Mononuclear cell (primary cell): Measurements from ENCODE around the gene MICU1. TPM values are rescaled to one million over a fixed set of nuclear protein-coding genes. Genes with fewer than 3 reads are reported as not detected.

Experiments
- H3K27me3 ChIP-seq: 2 replicates; pipeline ENCODE4 v1.6.0; 2011; ENCODE audit warnings: low read length, control low read depth; ENCODE audit not compliant: insufficient read depth
- H3K4me1 ChIP-seq: 2 replicates; pipeline ENCODE4 v1.5.1; 2011; ENCODE audit warnings: mild to moderate bottlenecking, low read length, control low read depth; ENCODE audit not compliant: insufficient read depth
- H3K4me3 ChIP-seq: 2 replicates; pipeline ENCODE4 v1.5.1; 2011; ENCODE audit warnings: mild to moderate bottlenecking, low read length, moderate library complexity
- H3K9me3 ChIP-seq: 2 replicates; pipeline ENCODE4 v1.5.1; 2011; ENCODE audit warnings: low read depth, mild to moderate bottlenecking, control low read depth, low read length
- total RNA-seq: library from RNA; depleted of rRNA; stranded (reverse); fragments of >200 nt; gene quantifications from one replicate; pipeline ENCODE4 v1.2.3, GENCODE V29; 2012

The MICU1 gene
- total RNA-seq, 1 donor, result 25.5 TPM

GRCh38 chr10:72645263-72645858 is 19.5 kb upstream of the MICU1 start:
- no peaks in the 10 kb centered on the region for H3K27me3 ChIP-seq
- no peak overlapping the region for H3K4me3 ChIP-seq
- no peaks in the 10 kb centered on the region for H3K9me3 ChIP-seq
- peaks cover 14% of the 10 kb centered on the region for H3K4me1 ChIP-seq

GRCh38 chr10:72642318-72642717 is 16.4 kb upstream of the MICU1 start:
- H3K4me3 ChIP-seq, result no peak overlapping the region
- H3K4me1 ChIP-seq, result peaks cover 20% of the 10 kb centered on the region
- H3K27me3 ChIP-seq, result no peaks in the 10 kb centered on the region
- no peaks in the 10 kb centered on the region for H3K9me3 ChIP-seq

- Histone ChIP-seq H3K27me3 (no peaks in the 10 kb centered on the region), H3K4me1 (peaks cover 25% of the 10 kb centered on the region), H3K9me3 (no peaks in the 10 kb centered on the region), H3K4me3 (no peak overlapping the region)
Observed at GRCh38 chr10:72639441-72639873, 13.6 kb upstream of the MICU1 start.

GRCh38 chr10:72638586-72639440 is 12.9 kb upstream of the MICU1 start:
- H3K4me3 ChIP-seq, result no peak overlapping the region
- H3K27me3 ChIP-seq, result no peaks in the 10 kb centered on the region
- no peaks in the 10 kb centered on the region for H3K9me3 ChIP-seq
- peaks cover 25% of the 10 kb centered on the region for H3K4me1 ChIP-seq

- no peaks in the 10 kb centered on the region for H3K9me3 ChIP-seq
- H3K4me3 ChIP-seq, result no peak overlapping the region
- H3K27me3 ChIP-seq, result no peaks in the 10 kb centered on the region
- H3K4me1 ChIP-seq, result peaks cover 25% of the 10 kb centered on the region
Observed at GRCh38 chr10:72637398-72637857, 11.5 kb upstream of the MICU1 start.

GRCh38 chr10:72630144-72630543 is 4.3 kb upstream of the MICU1 start:
- no peak overlapping the region for H3K4me3 ChIP-seq
- H3K4me1 ChIP-seq, result peaks cover 7% of the 10 kb centered on the region
- H3K9me3 ChIP-seq, result no peaks in the 10 kb centered on the region
- no peaks in the 10 kb centered on the region for H3K27me3 ChIP-seq

GRCh38 chr10:72626444-72626754 is 520 bp upstream of the MICU1 start:
- H3K27me3 ChIP-seq, result no peaks in the 10 kb centered on the region
- peaks cover 18% of the 10 kb centered on the region for H3K4me1 ChIP-seq
- peak overlapping the region; percentile 99 for H3K4me3 ChIP-seq
- no peaks in the 10 kb centered on the region for H3K9me3 ChIP-seq

GRCh38 chr10:72625276-72625607 is 637 bp downstream of the MICU1 start:
- peaks cover 18% of the 10 kb centered on the region for H3K4me1 ChIP-seq
- H3K27me3 ChIP-seq, result no peaks in the 10 kb centered on the region
- H3K4me3 ChIP-seq, result peak overlapping the region; percentile 99
- no peaks in the 10 kb centered on the region for H3K9me3 ChIP-seq

GRCh38 chr10:72622271-72622670 is 3.6 kb downstream of the MICU1 start:
- Histone ChIP-seq H3K4me3 (no peak overlapping the region), H3K4me1 (peaks cover 18% of the 10 kb centered on the region), H3K9me3 (no peaks in the 10 kb centered on the region), H3K27me3 (no peaks in the 10 kb centered on the region)

- H3K4me1 ChIP-seq, result peaks cover 8% of the 10 kb centered on the region
- no peaks in the 10 kb centered on the region for H3K27me3 ChIP-seq
- no peak overlapping the region for H3K4me3 ChIP-seq
- H3K9me3 ChIP-seq, result no peaks in the 10 kb centered on the region
Observed at GRCh38 chr10:72616716-72617115, 9.2 kb downstream of the MICU1 start.

GRCh38 chr10:72615970-72616369 is 9.9 kb downstream of the MICU1 start:
- Histone ChIP-seq H3K4me1 (peaks cover 9% of the 10 kb centered on the region), H3K27me3 (no peaks in the 10 kb centered on the region), H3K4me3 (no peak overlapping the region), H3K9me3 (no peaks in the 10 kb centered on the region)

GRCh38 chr10:72612203-72612826 is 13.6 kb downstream of the MICU1 start:
- no peak overlapping the region for H3K4me3 ChIP-seq
- peaks cover 9% of the 10 kb centered on the region for H3K4me1 ChIP-seq
- H3K27me3 ChIP-seq, result no peaks in the 10 kb centered on the region
- H3K9me3 ChIP-seq, result no peaks in the 10 kb centered on the region

GRCh38 chr10:72611783-72612182 is 14.1 kb downstream of the MICU1 start:
- no peaks in the 10 kb centered on the region for H3K9me3 ChIP-seq
- no peak overlapping the region for H3K4me3 ChIP-seq
- H3K27me3 ChIP-seq, result no peaks in the 10 kb centered on the region
- peaks cover 9% of the 10 kb centered on the region for H3K4me1 ChIP-seq

GRCh38 chr10:72610466-72610865 is 15.4 kb downstream of the MICU1 start:
- Histone ChIP-seq H3K4me3 (no peak overlapping the region), H3K27me3 (no peaks in the 10 kb centered on the region), H3K9me3 (no peaks in the 10 kb centered on the region), H3K4me1 (peaks cover 9% of the 10 kb centered on the region)

GRCh38 chr10:72605122-72605521 is 20.8 kb downstream of the MICU1 start:
- H3K27me3 ChIP-seq, result no peaks in the 10 kb centered on the region
- no peak overlapping the region for H3K4me3 ChIP-seq
- H3K4me1 ChIP-seq, result no peaks in the 10 kb centered on the region
- H3K9me3 ChIP-seq, result no peaks in the 10 kb centered on the region
